Activated CD8-positive, alpha-beta T cell treated with anti-CD3 and anti-CD28 coated beads, Interleukin-2, amount 10 ng/mL, durations not matched to agents 7 days and 5 days (primary cell): ENCODE measurements around the gene ZNF629. TPM values are rescaled to one million over a fixed set of nuclear protein-coding genes. Genes with fewer than 3 reads are reported as not detected.

Source experiments
- ATAC-seq: fragments of 150-1000 bp; cut with Tn5 transposase; one replicate; pipeline ENCODE4 v1.10.0; 2021; ENCODE audit warnings: moderate library complexity
- CTCF ChIA-PET: fragments of 350-600 bp; sonication (Branson Sonifier 250); formaldehyde crosslinking; loops from one replicate; lab custom pipeline; 2021; ENCODE audit warnings: antibody characterized with exemption; lab: Charles Lee
- POLR2A ChIA-PET: fragments of 350-600 bp; sonication (Branson Sonifier 250); formaldehyde crosslinking; loops from one replicate; lab custom pipeline; 2021; ENCODE audit warnings: antibody characterized with exemption; lab: Charles Lee
- DNase-seq: peaks from one replicate; pipeline ENCODE4 v3.0.0-alpha.2; 2020
- H3K27ac Mint-ChIP-seq: one replicate; pipeline ENCODE4 v1.8.0; 2021; ENCODE audit warnings: mild to moderate bottlenecking, mixed read lengths
- H3K27me3 Mint-ChIP-seq: one replicate; pipeline ENCODE4 v1.8.0; 2021; ENCODE audit warnings: low read depth, mixed read lengths
- H3K36me3 Mint-ChIP-seq: one replicate; pipeline ENCODE4 v1.8.0; 2021; ENCODE audit warnings: low read depth, mixed read lengths
- H3K4me1 Mint-ChIP-seq: one replicate; pipeline ENCODE4 v1.8.0; 2021; ENCODE audit warnings: low read depth, mixed read lengths
- H3K4me3 Mint-ChIP-seq: one replicate; pipeline ENCODE4 v1.8.0; 2021; ENCODE audit warnings: mild to moderate bottlenecking, mixed read lengths
- H3K9me3 Mint-ChIP-seq: one replicate; pipeline ENCODE4 v1.8.0; 2022; ENCODE audit warnings: mixed read lengths; ENCODE audit not compliant: insufficient read depth
- total RNA-seq, 2 experiments: library from RNA; stranded (reverse); gene quantifications; one replicate each; pipeline ENCODE4 v1.2.3, GENCODE V29; 2021

Gene ZNF629
- total RNA-seq, 2 experiments from 2014 or later = 1.7 to 1.9 TPM

DNA sequence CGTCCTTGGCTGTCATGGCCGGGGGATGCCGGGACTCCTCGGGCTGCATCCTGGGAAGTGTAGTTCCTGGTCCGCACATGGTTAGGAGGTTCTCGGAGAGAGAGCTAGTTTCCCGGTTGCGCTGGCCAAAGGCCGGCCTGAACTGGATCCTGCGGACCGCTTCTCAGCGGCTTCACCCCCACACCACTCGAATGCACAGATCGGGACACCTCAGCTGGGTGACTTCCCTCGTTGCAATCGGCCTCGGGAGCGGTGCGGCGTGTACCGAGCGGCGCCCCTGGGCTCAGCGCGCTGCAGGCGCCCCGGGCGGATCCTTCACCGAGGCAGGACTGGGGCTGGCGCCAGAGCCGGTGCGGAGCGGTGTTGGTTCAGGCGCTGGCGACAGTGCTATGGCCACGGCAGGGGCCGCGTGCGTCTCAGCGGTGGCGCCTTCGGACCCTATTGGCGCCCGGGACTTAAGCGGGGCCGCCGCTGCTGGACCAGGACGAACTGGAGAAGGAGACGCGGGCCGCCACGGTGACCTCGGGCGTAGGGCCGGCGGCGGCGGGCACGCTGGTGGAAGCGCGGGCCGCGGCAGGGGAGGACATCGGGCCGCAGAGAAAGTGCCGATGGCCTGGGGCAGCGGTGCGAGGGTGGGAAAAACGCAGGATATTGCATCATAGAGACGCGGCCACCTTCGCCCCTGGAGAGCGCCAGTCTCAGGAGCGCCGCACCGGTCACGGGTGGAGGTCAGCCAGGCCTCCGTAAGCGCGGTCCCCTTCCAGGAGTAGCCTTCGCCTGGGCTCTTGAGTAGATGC is 11.4 kb downstream of the ZNF629 start:
- ChIA-PET POLR2A (interaction anchor here (1.5 kb wide), 1 partner anchor 28 kb away, joined by 4 read pairs; the partner anchor contains the start of gene PHKG2), CTCF (interaction anchor here (0.9 to 2.6 kb wide), 5 partner anchors 30 to 126 kb away, joined by 3 to 12 read pairs (median 5); no protein-coding TSS in a partner anchor)
- Mint-ChIP-seq H3K27me3 (no peaks in the 10 kb centered on the region), H3K4me1 (peaks cover 37% of the 10 kb centered on the region), H3K9me3 (no peaks in the 10 kb centered on the region), H3K36me3 (peaks cover 39% of the 10 kb centered on the region), H3K4me3 (peak overlapping the region; percentile 92), H3K27ac (peak overlapping the region; percentile 95)
- ATAC-seq = peak; percentile 77
- peak; percentile 75 for DNase-seq

GRCh38 chr16:30775131-30775391 is 11.9 kb downstream of the ZNF629 start:
- CTCF ChIA-PET = interaction anchor here (0.9 to 2.6 kb wide), 5 partner anchors 30 to 127 kb away, joined by 3 to 12 read pairs (median 5); no protein-coding TSS in a partner anchor
- no peak for DNase-seq
- Mint-ChIP-seq H3K27me3 (no peaks in the 10 kb centered on the region), H3K27ac (peak overlapping the region; percentile 95), H3K4me3 (peak overlapping the region; percentile 92), H3K9me3 (no peaks in the 10 kb centered on the region), H3K36me3 (peaks cover 43% of the 10 kb centered on the region), H3K4me1 (peaks cover 37% of the 10 kb centered on the region)
- POLR2A ChIA-PET = interaction anchor here (1.5 kb wide), 1 partner anchor 27 kb away, joined by 4 read pairs; the partner anchor contains the start of gene PHKG2
- no peak for ATAC-seq

DNA sequence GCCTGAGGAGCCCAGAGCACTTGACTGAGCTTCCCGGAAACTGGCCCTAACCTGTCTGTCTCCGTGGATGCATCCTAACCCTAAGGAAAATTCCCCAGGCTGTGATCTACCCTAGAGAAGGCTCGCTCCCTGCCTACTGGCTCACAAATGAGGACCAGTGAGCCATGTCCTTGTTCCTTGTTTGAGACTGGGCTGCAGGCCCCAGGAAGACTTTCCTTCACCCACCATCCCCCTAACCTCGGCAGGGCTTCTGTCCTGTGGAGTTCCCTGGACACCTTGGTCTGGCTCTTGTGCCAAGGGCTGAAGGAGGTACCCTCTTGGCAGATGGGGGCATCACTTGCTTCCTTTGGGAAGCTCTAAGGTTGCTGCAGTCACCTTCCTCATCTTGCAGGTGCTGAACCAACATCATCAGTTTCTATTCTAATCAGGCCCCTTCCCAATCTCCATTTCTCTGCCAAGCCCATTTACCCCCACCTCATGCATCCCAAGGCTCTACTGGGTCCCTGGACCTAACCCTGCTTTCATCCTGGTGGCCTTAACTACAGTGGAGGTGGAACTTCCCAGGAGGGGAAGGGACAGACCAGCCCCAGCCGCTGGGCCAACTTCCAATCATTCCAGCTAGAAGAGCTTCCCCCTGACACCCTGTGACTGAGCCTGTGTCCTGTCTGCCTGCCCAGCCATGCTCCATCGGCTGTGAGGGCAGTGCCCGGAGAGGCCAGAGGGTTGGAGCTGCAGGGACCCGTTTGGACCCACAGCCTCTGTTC is 12.5 kb downstream of the ZNF629 start:
- POLR2A ChIA-PET = interaction anchor here (0.6 to 1.5 kb wide), 3 partner anchors 27 to 309 kb away, joined by 3 to 4 read pairs (median 3); partner anchors contain the start of gene PHKG2
- CTCF ChIA-PET = interaction anchor here (0.9 to 2.6 kb wide), 5 partner anchors 31 to 127 kb away, joined by 3 to 12 read pairs (median 5); no protein-coding TSS in a partner anchor
- peaks cover 37% of the 10 kb centered on the region for H3K4me1 Mint-ChIP-seq
- DNase-seq = no peak
- peaks cover 46% of the 10 kb centered on the region for H3K36me3 Mint-ChIP-seq
- ATAC-seq = peak; percentile 2
- no peaks in the 10 kb centered on the region for H3K27me3 Mint-ChIP-seq
- H3K9me3 Mint-ChIP-seq = no peaks in the 10 kb centered on the region
- H3K27ac Mint-ChIP-seq = peak overlapping the region; percentile 95
- H3K4me3 Mint-ChIP-seq = peak overlapping the region; percentile 92

- H3K27me3 Mint-ChIP-seq = no peaks in the 10 kb centered on the region
- H3K4me1 Mint-ChIP-seq = peaks cover 37% of the 10 kb centered on the region
- H3K4me3 Mint-ChIP-seq = no peak overlapping the region
- CTCF ChIA-PET = interaction anchor here (1.9 to 2.6 kb wide), 3 partner anchors 31 to 128 kb away, joined by 5 to 12 read pairs (median 6); no protein-coding TSS in a partner anchor
- no peak for DNase-seq
- POLR2A ChIA-PET = interaction anchor here (0.6 to 0.8 kb wide), 2 partner anchors 70 to 309 kb away, joined by 3 read pairs; no protein-coding TSS in a partner anchor
- no peak for ATAC-seq
- peaks cover 53% of the 10 kb centered on the region for H3K36me3 Mint-ChIP-seq
- H3K9me3 Mint-ChIP-seq = no peaks in the 10 kb centered on the region
- no peak overlapping the region for H3K27ac Mint-ChIP-seq
Observed at GRCh38 chr16:30773826-30774225, 13.2 kb downstream of the ZNF629 start.

GRCh38 chr16:30771726-30772125 is 15.3 kb downstream of the ZNF629 start:
- H3K27ac Mint-ChIP-seq = peak overlapping the region; percentile 53
- ChIA-PET POLR2A (no interaction called here), CTCF (interaction anchor here (1.0 to 1.2 kb wide), 2 partner anchors 11 to 43 kb away, joined by 3 read pairs; no protein-coding TSS in a partner anchor)
- H3K4me3 Mint-ChIP-seq = no peak overlapping the region
- DNase-seq (no peak), ATAC-seq (no peak)
- peaks cover 30% of the 10 kb centered on the region for H3K4me1 Mint-ChIP-seq
- H3K27me3 Mint-ChIP-seq = no peaks in the 10 kb centered on the region
- H3K36me3 Mint-ChIP-seq = peaks cover 66% of the 10 kb centered on the region
- H3K9me3 Mint-ChIP-seq = no peaks in the 10 kb centered on the region

- peaks cover 21% of the 10 kb centered on the region for H3K4me1 Mint-ChIP-seq
- H3K9me3 Mint-ChIP-seq = no peaks in the 10 kb centered on the region
- no peak overlapping the region for H3K4me3 Mint-ChIP-seq
- ChIA-PET CTCF (interaction anchor here (1.0 to 1.3 kb wide), 2 partner anchors 45 to 172 kb away, joined by 4 to 6 read pairs; no protein-coding TSS in a partner anchor), POLR2A (no interaction called here)
- ATAC-seq = no peak
- no peaks in the 10 kb centered on the region for H3K27me3 Mint-ChIP-seq
- no peak for DNase-seq
- H3K27ac Mint-ChIP-seq = no peak overlapping the region
- peaks cover 80% of the 10 kb centered on the region for H3K36me3 Mint-ChIP-seq
Observed at GRCh38 chr16:30769379-30770089, 17.5 kb downstream of the ZNF629 start.

- DNase-seq (no peak), ATAC-seq (no peak)
- no peaks in the 10 kb centered on the region for H3K27me3 Mint-ChIP-seq
- H3K27ac Mint-ChIP-seq = no peak overlapping the region
- peaks cover 77% of the 10 kb centered on the region for H3K36me3 Mint-ChIP-seq
- no peaks in the 10 kb centered on the region for H3K9me3 Mint-ChIP-seq
- CTCF ChIA-PET = interaction anchor here (1.0 kb wide), 1 partner anchor 45 kb away, joined by 6 read pairs; no protein-coding TSS in a partner anchor
- POLR2A ChIA-PET = interaction anchor here (1.1 kb wide), 1 partner anchor 10 kb away, joined by 3 read pairs; no protein-coding TSS in a partner anchor
- H3K4me1 Mint-ChIP-seq = peaks cover 23% of the 10 kb centered on the region
- H3K4me3 Mint-ChIP-seq = no peak overlapping the region
Observed at GRCh38 chr16:30768583-30769181, 18.3 kb downstream of the ZNF629 start.

DNA sequence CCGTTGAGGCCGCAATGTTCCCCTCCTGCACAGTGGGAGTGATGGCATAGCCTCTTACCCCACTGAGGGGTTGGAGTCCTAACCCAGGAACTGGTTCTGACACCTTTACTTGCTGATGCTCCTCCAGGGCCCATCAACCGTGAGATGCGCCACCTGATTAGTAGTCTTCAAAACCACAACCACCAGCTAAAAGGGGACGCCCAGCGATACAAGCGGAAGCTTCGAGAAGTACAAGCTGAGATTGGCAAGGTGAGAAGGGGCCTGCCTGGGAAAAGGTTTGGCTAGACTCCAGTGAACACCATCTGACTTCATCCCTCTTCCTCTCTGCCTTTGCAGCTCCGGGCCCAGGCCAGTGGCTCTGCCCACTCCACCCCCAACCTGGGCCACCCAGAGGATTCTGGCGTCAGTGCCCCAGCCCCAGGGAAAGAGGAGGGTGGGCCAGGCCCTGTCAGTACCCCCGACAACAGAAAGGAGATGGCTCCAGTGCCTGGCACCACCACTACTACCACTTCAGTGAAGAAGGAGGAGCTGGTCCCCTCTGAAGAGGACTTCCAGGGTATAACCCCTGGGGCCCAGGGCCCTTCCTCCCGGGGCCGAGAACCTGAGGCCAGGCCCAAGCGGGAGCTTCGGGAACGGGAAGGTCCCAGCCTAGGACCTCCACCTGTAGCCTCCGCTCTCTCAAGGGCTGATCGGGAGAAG is 19.1 kb downstream of the ZNF629 start:
- Mint-ChIP-seq H3K36me3 (peaks cover 78% of the 10 kb centered on the region), H3K4me3 (no peak overlapping the region), H3K4me1 (peaks cover 26% of the 10 kb centered on the region), H3K9me3 (no peaks in the 10 kb centered on the region), H3K27me3 (no peaks in the 10 kb centered on the region), H3K27ac (no peak overlapping the region)
- ATAC-seq = no peak
- ChIA-PET CTCF (no interaction called here), POLR2A (interaction anchor here (1.1 kb wide), 1 partner anchor 11 kb away, joined by 3 read pairs; no protein-coding TSS in a partner anchor)
- DNase-seq = no peak

DNA sequence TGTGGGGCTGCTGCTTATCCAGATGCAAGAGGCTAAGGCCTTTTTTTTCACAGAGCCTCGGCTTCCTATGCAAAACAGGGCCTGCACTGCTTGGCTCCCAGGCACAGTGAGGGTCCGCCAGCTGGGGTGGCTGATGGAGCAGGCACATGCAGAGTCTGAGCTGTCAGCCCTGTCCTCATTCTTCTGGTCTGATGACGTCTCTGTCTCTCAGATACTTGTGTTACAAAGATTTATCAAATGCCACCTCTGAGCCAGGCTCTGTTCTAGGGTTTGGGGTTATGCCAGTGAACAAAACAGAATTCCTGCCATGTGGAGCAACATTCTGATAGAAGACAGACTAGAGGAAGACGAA is 20.1 kb downstream of the ZNF629 start:
- ChIA-PET CTCF (no interaction called here), POLR2A (no interaction called here)
- Mint-ChIP-seq H3K9me3 (no peaks in the 10 kb centered on the region), H3K27me3 (no peaks in the 10 kb centered on the region), H3K36me3 (peaks cover 73% of the 10 kb centered on the region), H3K4me3 (no peak overlapping the region), H3K4me1 (peaks cover 26% of the 10 kb centered on the region), H3K27ac (no peak overlapping the region)
- ATAC-seq = no peak
- DNase-seq = no peak

DNA sequence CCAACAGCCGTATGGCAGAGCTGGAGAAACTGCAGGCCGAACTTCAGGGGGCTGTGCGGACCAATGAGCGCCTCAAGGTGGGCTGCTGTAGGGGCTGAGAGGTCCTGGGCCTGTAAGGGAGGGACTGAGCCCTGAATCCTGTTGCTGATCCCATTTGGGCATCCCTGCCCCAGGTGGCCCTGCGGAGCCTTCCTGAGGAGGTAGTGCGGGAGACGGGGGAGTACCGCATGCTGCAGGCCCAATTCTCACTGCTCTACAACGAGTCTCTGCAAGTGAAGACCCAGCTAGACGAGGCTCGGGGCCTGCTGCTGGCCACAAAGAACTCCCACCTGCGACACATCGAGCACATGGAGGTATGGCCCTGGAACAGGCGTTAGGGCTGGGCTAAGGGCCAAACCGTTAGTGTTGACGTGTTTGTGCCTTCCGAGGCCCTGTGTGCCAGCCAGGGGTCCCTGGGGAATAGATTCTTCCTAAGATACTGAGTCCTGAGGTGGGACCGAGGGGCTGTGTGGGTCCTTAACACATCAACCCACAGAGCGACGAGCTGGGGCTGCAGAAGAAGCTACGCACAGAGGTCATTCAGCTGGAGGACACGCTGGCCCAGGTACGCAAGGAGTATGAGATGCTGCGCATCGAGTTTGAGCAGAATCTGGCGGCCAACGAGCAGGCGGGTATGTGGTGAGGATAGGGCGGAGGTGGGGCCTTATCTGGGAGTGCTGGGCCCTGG is 20.6 kb downstream of the ZNF629 start:
- DNase-seq (no peak), ATAC-seq (no peak)
- no peaks in the 10 kb centered on the region for H3K9me3 Mint-ChIP-seq
- H3K36me3 Mint-ChIP-seq = peaks cover 70% of the 10 kb centered on the region
- H3K27me3 Mint-ChIP-seq = no peaks in the 10 kb centered on the region
- H3K4me1 Mint-ChIP-seq = peaks cover 25% of the 10 kb centered on the region
- H3K4me3 Mint-ChIP-seq = no peak overlapping the region
- CTCF ChIA-PET = no interaction called here
- POLR2A ChIA-PET = interaction anchor here (1.6 kb wide), 1 partner anchor 16 kb away, joined by 3 read pairs; no protein-coding TSS in a partner anchor
- H3K27ac Mint-ChIP-seq = no peak overlapping the region
